ENCODE measurements around the gene TMEM114.

The TMEM114 gene

DNA sequence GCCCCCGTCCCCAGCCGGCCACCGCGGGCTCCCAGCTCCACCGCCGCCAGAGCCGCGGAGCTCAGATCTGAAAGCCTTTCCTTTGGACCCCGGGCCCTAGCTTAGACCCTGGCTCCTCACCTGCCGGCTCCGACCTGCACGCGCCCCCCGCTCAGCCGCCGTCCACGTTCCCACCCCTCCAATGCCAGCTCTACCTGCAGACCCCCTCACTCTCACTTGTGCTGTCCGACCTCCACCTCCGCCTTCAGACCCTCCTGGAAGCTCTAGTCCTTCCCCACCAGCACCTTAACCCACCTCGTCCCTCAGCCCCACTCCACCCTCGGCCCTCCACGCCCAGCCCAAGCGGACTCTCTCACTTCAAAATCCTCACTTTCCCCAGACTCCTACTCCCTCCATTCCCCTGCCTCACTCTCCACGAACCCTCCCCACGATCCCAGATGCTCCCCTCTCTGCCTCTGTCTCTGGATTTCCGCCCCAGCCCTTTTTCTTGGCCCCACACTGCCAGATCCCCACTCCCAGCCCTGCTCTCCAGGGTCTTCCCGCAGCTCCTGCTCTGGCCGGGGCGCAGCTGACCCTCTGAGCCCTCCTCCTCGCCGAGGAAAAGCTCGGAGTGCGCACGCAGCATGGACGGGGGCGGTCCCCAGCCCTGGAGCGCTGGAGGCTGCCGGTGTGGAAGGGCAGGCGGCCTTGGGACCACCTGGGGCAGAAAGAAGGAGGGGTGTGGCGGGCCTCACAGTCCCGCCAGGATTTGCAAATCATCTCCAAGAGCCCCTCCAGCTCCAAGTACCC is at the start of gene TMEM114:
TMEM114 (minus strand) TSS at position 612 of the 789 bp plus-strand sequence. CDS start 673 bp downstream, outside the sequence.
- no peak within 1 kb of the TSS for H2AFZ ChIP-seq (ENCODE audit: low read length, unreplicated experiment)
- H3K36me3 ChIP-seq (ENCODE audit: insufficient read depth, low read length) = no peaks in the 10 kb centered on the region
- no peaks in the 10 kb centered on the region for H3K79me2 ChIP-seq (ENCODE audit: control insufficient read depth, insufficient read depth, low read length, unreplicated experiment)
- no peak within 1 kb of the TSS for H3K4me3 ChIP-seq (ENCODE audit: low read depth, low read length)
- H3K4me1 ChIP-seq (ENCODE audit: control insufficient read depth, insufficient read depth, low read length, unreplicated experiment) = no peaks in the 10 kb centered on the region
- peaks cover 83% of the 10 kb centered on the region for H3K27me3 ChIP-seq (ENCODE audit: insufficient read depth, low read length)
- no peak within 1 kb of the TSS for H3K27ac ChIP-seq (ENCODE audit: low read depth, low read length)

DNA sequence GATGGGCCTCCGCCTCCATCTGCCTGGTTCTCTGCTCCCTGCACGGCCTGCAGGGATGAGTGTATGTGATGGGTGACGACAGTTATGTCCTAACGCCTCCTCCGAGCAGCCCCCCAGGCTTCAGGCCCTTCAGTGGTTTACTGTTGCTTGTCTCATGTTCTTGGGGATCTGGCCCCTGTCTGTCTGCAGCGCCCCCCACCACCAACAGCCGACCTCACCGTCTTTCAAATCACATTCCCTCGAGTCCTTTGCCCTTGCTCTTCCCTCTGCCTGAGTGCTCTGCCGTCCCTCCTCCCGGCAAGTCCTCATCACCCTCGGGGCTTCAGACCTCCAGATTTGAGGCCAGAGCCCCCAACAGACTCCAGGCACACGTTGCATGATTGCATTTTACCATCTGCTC is 49.4 kb upstream of the TMEM114 start:
- Histone ChIP-seq H3K27ac (ENCODE audit: low read depth, low read length) (no peak overlapping the region), H3K4me1 (ENCODE audit: control insufficient read depth, insufficient read depth, low read length, unreplicated experiment) (no peaks in the 10 kb centered on the region), H3K79me2 (ENCODE audit: control insufficient read depth, insufficient read depth, low read length, unreplicated experiment) (no peaks in the 10 kb centered on the region), H3K4me3 (ENCODE audit: low read depth, low read length) (no peak overlapping the region), H2AFZ (ENCODE audit: low read length, unreplicated experiment) (no peak overlapping the region), H3K27me3 (ENCODE audit: insufficient read depth, low read length) (no peaks in the 10 kb centered on the region), H3K36me3 (ENCODE audit: insufficient read depth, low read length) (peaks cover 19% of the 10 kb centered on the region)

DNA sequence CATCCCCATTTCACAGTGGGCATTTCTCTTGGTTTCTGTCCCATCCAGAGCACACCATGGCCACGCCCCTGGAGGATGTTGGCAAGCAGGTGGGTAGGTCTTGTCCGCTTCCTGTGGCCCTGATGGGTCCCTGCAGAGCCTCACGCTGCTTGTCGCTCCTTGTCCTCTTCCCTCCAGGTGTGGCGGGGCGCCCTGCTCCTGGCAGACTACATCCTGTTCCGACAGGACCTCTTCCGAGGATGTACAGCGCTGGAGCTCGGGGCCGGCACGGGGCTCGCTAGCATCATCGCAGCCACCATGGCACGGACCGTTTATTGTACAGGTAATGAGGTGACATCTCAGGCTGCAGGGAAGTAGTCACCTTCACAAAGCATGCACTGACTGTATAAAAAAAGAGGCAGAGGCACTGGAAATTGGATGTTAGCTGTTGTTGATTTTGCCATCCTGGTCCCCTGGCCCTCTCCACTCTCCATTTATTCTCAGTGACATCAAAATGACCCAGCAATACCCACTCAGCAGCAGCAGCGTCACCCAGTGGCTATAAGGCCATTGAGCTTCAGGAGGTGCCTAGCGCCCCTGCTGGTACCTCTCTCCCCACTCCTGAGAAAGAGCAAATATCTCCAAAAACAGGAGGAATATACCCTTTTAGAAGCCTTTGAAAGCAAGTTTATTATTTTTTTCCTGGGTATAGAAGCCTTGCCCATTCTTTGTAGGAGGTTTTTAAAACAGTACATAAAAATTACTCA is 44.9 kb upstream of the TMEM114 start:
- Histone ChIP-seq H3K27me3 (ENCODE audit: insufficient read depth, low read length) (no peaks in the 10 kb centered on the region), H3K36me3 (ENCODE audit: insufficient read depth, low read length) (peaks cover 16% of the 10 kb centered on the region), H3K4me3 (ENCODE audit: low read depth, low read length) (no peak overlapping the region), H3K79me2 (ENCODE audit: control insufficient read depth, insufficient read depth, low read length, unreplicated experiment) (no peaks in the 10 kb centered on the region), H3K27ac (ENCODE audit: low read depth, low read length) (no peak overlapping the region), H3K4me1 (ENCODE audit: control insufficient read depth, insufficient read depth, low read length, unreplicated experiment) (no peaks in the 10 kb centered on the region), H2AFZ (ENCODE audit: low read length, unreplicated experiment) (no peak overlapping the region)

DNA sequence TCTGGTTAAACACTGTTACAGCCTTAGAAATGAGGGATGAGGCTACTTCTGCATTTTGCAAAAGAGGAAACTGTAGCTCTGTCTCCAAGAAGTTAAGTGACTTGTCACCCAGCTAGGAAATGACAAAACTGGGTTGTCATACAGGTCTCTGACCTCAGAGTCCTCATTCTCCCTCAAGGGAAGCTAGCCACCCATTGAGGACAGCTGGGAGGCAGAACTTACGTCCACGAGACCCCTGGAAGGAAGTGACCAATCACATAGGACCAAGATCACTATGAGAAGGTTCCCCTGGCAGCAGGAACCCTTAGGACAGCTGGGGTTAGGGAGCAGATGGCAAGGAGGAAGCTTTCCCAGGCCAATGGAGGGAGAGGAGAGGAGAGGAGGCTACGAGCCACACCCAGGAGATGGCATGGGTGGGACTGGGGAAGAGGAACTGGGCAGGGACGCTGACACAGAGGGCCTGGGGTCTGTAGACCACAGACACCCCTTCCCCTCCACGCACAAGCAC is 42.4 kb upstream of the TMEM114 start:
- Histone ChIP-seq H3K27ac (ENCODE audit: low read depth, low read length) (no peak overlapping the region), H3K4me3 (ENCODE audit: low read depth, low read length) (no peak overlapping the region), H2AFZ (ENCODE audit: low read length, unreplicated experiment) (no peak overlapping the region), H3K79me2 (ENCODE audit: control insufficient read depth, insufficient read depth, low read length, unreplicated experiment) (peaks cover 3% of the 10 kb centered on the region), H3K27me3 (ENCODE audit: insufficient read depth, low read length) (no peaks in the 10 kb centered on the region), H3K36me3 (ENCODE audit: insufficient read depth, low read length) (peaks cover 29% of the 10 kb centered on the region), H3K4me1 (ENCODE audit: control insufficient read depth, insufficient read depth, low read length, unreplicated experiment) (no peaks in the 10 kb centered on the region)

DNA sequence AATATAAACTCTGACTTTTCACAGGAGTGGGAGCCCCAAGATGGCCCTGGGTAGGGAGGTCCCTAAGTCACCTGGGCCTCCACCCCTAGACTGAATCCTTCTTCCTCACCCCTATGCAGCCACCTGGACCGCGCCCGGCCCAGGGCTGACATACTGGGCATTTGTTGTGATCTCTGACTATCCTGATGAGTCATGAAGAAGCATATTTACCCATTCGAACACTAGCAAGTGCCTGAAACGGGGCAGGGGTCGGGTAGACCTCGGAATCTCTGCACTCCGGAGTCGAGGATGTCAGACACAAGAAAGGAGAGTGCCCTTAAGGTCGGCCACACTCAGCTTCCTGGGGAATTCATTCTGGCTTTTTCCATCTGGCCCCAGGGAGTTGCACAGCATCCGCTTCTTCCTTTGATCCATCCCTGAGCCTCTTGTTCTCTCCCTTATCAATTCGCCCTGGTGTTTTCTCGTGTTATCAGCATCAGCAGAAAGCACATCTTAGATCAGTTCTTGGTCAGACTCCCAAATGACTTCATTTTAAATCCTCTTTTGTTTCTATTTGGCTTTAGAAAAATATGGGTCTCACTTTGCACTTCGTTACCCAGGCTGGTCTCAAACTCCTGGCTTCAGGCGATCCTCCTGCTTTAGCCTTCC is 41.6 kb upstream of the TMEM114 start:
- H3K4me1 ChIP-seq (ENCODE audit: control insufficient read depth, insufficient read depth, low read length, unreplicated experiment) = no peaks in the 10 kb centered on the region
- H2AFZ ChIP-seq (ENCODE audit: low read length, unreplicated experiment) = no peak overlapping the region
- no peak overlapping the region for H3K27ac ChIP-seq (ENCODE audit: low read depth, low read length)
- peaks cover 3% of the 10 kb centered on the region for H3K79me2 ChIP-seq (ENCODE audit: control insufficient read depth, insufficient read depth, low read length, unreplicated experiment)
- no peaks in the 10 kb centered on the region for H3K27me3 ChIP-seq (ENCODE audit: insufficient read depth, low read length)
- no peak overlapping the region for H3K4me3 ChIP-seq (ENCODE audit: low read depth, low read length)
- H3K36me3 ChIP-seq (ENCODE audit: insufficient read depth, low read length) = peaks cover 30% of the 10 kb centered on the region

DNA sequence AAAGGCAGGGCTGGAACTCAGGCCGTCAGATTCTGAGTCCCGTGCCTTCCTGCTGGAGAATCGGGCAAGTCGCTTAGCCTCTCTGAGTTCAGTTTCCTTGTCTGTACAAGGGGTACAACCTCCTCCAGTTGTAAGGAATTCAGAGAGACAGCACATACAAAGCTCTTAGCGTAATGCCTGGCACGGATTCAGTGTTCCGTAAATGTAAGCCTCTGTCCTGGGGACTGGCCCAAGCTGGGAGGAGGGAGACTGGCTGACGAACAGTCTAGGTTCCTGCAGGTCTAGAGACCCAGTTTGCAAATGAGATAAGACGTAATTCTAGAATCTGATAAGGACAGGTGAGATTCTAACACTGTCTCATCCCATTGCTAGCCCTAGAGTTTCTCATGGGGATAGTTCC is 41.1 kb upstream of the TMEM114 start:
- Histone ChIP-seq H3K27me3 (ENCODE audit: insufficient read depth, low read length) (no peaks in the 10 kb centered on the region), H3K79me2 (ENCODE audit: control insufficient read depth, insufficient read depth, low read length, unreplicated experiment) (peaks cover 3% of the 10 kb centered on the region), H3K4me3 (ENCODE audit: low read depth, low read length) (no peak overlapping the region), H3K27ac (ENCODE audit: low read depth, low read length) (no peak overlapping the region), H3K36me3 (ENCODE audit: insufficient read depth, low read length) (peaks cover 27% of the 10 kb centered on the region), H2AFZ (ENCODE audit: low read length, unreplicated experiment) (no peak overlapping the region), H3K4me1 (ENCODE audit: control insufficient read depth, insufficient read depth, low read length, unreplicated experiment) (no peaks in the 10 kb centered on the region)

DNA sequence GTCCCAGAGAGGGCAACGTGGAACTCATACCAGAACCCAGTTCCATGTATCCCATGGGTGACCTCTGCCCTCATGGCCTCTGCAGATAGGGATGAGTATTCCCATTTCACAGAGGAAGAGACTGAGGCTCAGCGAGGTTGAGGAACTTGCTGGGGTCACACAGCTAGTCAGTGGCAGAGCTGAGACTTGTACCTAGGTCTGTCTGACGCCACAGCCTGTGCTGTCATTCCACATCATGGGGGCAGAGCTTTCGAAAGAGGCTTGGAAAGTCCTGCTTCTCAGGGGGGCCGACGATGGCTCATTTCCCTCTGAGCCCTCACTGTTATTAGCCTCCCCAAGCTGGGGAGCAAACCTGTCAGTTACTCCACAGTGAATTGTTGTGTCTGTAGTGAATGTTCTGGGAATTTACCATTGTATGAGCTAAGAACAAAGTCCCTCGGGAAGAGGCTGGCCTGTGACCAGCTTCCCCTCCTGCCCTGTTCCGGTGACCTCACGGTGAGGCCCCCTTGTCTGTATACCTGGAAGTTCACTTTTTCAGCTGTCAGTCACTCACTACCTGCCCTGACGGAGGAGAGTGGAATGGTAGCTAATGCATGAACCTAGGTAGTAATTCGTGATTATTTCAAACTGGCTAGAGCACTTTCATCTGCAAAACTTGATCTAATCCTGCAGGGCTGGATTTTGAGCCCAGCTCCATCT is 40.1 kb upstream of the TMEM114 start:
- peaks cover 27% of the 10 kb centered on the region; the same call in 1 of the 2 replicates for H3K36me3 ChIP-seq (ENCODE audit: insufficient read depth, low read length)

DNA sequence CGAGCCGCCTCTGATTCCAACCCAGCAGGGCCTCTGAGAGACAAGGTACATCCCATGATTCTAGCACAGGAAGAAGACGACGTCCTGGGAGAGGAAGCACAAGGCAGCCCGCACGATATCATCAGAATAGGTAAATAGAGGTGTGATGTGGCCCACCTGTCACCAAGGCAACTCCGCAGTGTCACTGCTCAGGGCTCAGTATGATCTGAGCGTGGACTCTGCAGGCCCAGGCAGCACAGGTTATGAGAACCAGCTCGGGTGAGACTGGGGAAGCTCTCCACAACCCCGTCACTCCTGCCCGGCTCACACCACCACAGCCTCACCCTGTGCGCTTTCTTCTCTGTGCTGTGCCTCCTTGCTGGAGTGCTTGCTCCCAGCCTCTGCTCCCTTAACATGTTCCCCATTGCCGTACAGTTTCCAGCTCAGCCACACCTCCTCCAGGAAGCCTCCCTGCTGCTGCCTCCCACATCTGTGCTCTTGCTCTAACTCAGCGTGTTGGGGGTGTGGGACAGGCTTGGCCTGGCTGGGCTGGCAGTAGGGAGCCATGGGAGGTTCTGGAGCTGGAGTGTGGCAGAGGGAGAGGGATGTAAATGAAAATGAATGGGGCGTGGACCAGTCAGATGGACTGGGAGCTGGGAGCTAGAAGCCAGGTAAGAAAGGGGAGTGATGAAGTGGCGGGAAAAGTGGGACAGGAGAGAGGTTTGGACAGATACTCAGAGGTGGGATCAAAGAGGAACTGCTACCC is 38.8 kb upstream of the TMEM114 start:
- Histone ChIP-seq H3K4me3 (ENCODE audit: low read depth, low read length) (no peak overlapping the region), H3K27me3 (ENCODE audit: insufficient read depth, low read length) (no peaks in the 10 kb centered on the region), H3K27ac (ENCODE audit: low read depth, low read length) (no peak overlapping the region), H3K79me2 (ENCODE audit: control insufficient read depth, insufficient read depth, low read length, unreplicated experiment) (peaks cover 3% of the 10 kb centered on the region), H2AFZ (ENCODE audit: low read length, unreplicated experiment) (no peak overlapping the region), H3K36me3 (ENCODE audit: insufficient read depth, low read length) (peaks cover 28% of the 10 kb centered on the region; the same call in 1 of the 2 replicates), H3K4me1 (ENCODE audit: control insufficient read depth, insufficient read depth, low read length, unreplicated experiment) (peaks cover under 1% of the 10 kb centered on the region)

More for the DNA sequence above, 40.1 kb upstream of the TMEM114 start:
- no peak overlapping the region for H3K27ac ChIP-seq (ENCODE audit: low read depth, low read length)
- H3K4me3 ChIP-seq (ENCODE audit: low read depth, low read length) = no peak overlapping the region
- peaks cover 3% of the 10 kb centered on the region for H3K79me2 ChIP-seq (ENCODE audit: control insufficient read depth, insufficient read depth, low read length, unreplicated experiment)
- H2AFZ ChIP-seq (ENCODE audit: low read length, unreplicated experiment) = no peak overlapping the region
- H3K4me1 ChIP-seq (ENCODE audit: control insufficient read depth, insufficient read depth, low read length, unreplicated experiment) = no peaks in the 10 kb centered on the region
- H3K27me3 ChIP-seq (ENCODE audit: insufficient read depth, low read length) = no peaks in the 10 kb centered on the region

DNA sequence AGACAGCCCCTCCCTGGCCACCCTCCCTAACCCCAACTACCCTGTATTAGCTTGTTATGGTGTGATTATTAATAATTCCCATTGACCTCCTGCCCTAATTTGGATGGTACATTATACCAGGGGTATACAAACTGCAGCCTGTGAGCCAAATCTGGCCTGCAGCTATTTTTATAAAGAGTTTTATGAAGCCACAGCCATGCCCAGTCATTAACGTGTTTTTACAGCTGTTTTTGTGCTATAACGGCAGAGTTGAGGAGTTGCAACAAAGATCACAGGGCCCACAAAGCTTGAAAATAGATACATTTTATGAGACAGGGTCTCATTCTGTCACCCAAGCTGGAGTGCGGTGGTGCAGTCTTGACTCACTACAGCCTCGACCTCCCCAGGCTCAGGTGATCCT is 37.1 kb upstream of the TMEM114 start:
- Histone ChIP-seq H3K4me3 (ENCODE audit: low read depth, low read length) (no peak overlapping the region), H3K27me3 (ENCODE audit: insufficient read depth, low read length) (no peaks in the 10 kb centered on the region), H3K36me3 (ENCODE audit: insufficient read depth, low read length) (peaks cover 28% of the 10 kb centered on the region; the same call in 1 of the 2 replicates), H3K79me2 (ENCODE audit: control insufficient read depth, insufficient read depth, low read length, unreplicated experiment) (peaks cover 20% of the 10 kb centered on the region), H3K27ac (ENCODE audit: low read depth, low read length) (no peak overlapping the region), H3K4me1 (ENCODE audit: control insufficient read depth, insufficient read depth, low read length, unreplicated experiment) (peaks cover 18% of the 10 kb centered on the region), H2AFZ (ENCODE audit: low read length, unreplicated experiment) (no peak overlapping the region)
